Hepatocyte (in vitro differentiated cells): Measurements from ENCODE around the gene ETV5.

Experiments
- EZH2 ChIP-seq: fragments of 200-600 bp; sonication (generic); IDR thresholded peaks from 2 replicates; pipeline ENCODE4 v1.6.1; 2016; ENCODE audit warnings: antibody characterized with exemption, mild to moderate bottlenecking, borderline replicate concordance
- TF ChIP-seq, protein P1 (sequence below): fragments of 200-600 bp; sonication (generic); IDR thresholded peaks from 2 replicates; pipeline ENCODE4 v1.5.1; 2016; ENCODE audit warnings: antibody characterized with exemption, mild to moderate bottlenecking; ENCODE audit not compliant: poor library complexity

DNA sequence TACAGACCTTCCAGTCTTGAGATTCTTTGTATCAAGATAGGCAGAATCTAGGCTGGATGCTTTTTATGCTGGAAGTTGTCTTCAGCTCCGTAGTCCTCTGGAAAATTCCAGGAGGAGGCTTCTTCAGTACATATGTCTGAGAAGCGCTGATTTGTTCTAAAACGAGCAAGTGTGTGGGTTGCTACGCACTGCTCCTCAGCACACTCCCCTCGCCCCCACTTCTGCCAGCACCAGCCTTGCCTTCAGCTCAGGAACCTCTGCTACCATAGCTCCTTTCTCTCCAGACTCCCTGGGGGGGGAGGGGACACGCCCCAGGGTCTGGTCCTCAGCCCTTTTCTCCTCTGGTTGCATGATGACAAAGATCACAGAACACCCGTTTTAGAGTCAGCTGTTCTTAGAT lies 95.6 kb downstream of the ETV5 start:
- TF ChIP-seq, protein P1, sequence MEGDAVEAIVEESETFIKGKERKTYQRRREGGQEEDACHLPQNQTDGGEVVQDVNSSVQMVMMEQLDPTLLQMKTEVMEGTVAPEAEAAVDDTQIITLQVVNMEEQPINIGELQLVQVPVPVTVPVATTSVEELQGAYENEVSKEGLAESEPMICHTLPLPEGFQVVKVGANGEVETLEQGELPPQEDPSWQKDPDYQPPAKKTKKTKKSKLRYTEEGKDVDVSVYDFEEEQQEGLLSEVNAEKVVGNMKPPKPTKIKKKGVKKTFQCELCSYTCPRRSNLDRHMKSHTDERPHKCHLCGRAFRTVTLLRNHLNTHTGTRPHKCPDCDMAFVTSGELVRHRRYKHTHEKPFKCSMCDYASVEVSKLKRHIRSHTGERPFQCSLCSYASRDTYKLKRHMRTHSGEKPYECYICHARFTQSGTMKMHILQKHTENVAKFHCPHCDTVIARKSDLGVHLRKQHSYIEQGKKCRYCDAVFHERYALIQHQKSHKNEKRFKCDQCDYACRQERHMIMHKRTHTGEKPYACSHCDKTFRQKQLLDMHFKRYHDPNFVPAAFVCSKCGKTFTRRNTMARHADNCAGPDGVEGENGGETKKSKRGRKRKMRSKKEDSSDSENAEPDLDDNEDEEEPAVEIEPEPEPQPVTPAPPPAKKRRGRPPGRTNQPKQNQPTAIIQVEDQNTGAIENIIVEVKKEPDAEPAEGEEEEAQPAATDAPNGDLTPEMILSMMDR, result no peak
- no peak for TF ChIP-seq EZH2
